Left ventricle myocardium inferior (tissue), 1 donor: ENCODE results near the gene NUDT19. TPM values are rescaled to one million over a fixed set of nuclear protein-coding genes. Genes with fewer than 3 reads are reported as not detected.
"Not testable (repeated sequence)": the region's sequence is repeated elsewhere in the genome, so short reads cannot be mapped to it uniquely, and the experiment has no call there.

Source experiments
- DNase-seq: peaks from one replicate; pipeline ENCODE4 v3.0.0-alpha.2; 2020
- H3K27ac ChIP-seq: fragments of 200-600 bp; replicated peaks from 2 replicates; pipeline ENCODE4 v1.8.0; 2021
- H3K27me3 ChIP-seq: fragments of 200-600 bp; 2 replicates; pipeline ENCODE4 v1.8.0; 2021; ENCODE audit warnings: low read depth
- H3K36me3 ChIP-seq: fragments of 200-600 bp; 2 replicates; pipeline ENCODE4 v1.8.0; 2021
- H3K4me1 ChIP-seq: fragments of 200-600 bp; 2 replicates; pipeline ENCODE4 v1.8.0; 2021
- H3K4me3 ChIP-seq: fragments of 200-600 bp; 2 replicates; pipeline ENCODE4 v1.8.0; 2021; ENCODE audit warnings: mild to moderate bottlenecking, moderate library complexity
- H3K9me3 ChIP-seq: fragments of 200-600 bp; replicated peaks from 2 replicates; pipeline ENCODE4 v1.8.0; 2021
- CTCF ChIP-seq: fragments of 200-600 bp; IDR thresholded peaks from 2 replicates; pipeline ENCODE4 v1.8.0; 2021; ENCODE audit warnings: antibody characterized with exemption, mild to moderate bottlenecking, borderline replicate concordance
- intact Hi-C: fragments of 100-400 bp; cut with micrococcal nuclease; formaldehyde crosslinking; loops from one replicate; pipeline ENCODE4 v1.11.0; 2022
- total RNA-seq: library from RNA; stranded (reverse); fragmentation: NEBNext Ultra II Directional; extraction: Animal tissue kit (Norgen Biotek cat#: 25700); gene quantifications from one replicate; pipeline ENCODE4 v1.2.1, GENCODE V29; 2021
- donor health status: DM: no; HTN: yes; CAD: no; lungs with severe emphysema.

Gene NUDT19
- total RNA-seq, 1 donor from 2014 or later: 22.7 TPM

- no peak for DNase-seq
Measured at GRCh38 chr19:32692727-32693061, 1.1 kb downstream of the NUDT19 start.

GRCh38 chr19:32693151-32694108 lies 1.8 kb downstream of the NUDT19 start:
- H3K9me3 ChIP-seq, intact Hi-C loops, DNase-seq, H3K36me3 ChIP-seq, H3K27me3 ChIP-seq, H3K27ac ChIP-seq: not testable (repeated sequence)
- peaks cover 75% of the 10 kb centered on the region for H3K4me1 ChIP-seq
- H3K4me3 ChIP-seq: peak overlapping the region; percentile 82

More at GRCh38 chr19:32692727-32693061, 1.1 kb downstream of the NUDT19 start:
- Histone ChIP-seq H3K4me3 (peak overlapping the region; percentile 82), H3K27ac (peak overlapping the region; percentile 95), H3K27me3 (no peaks in the 10 kb centered on the region), H3K9me3 (no peaks in the 10 kb centered on the region), H3K36me3 (no peaks in the 10 kb centered on the region), H3K4me1 (peaks cover 75% of the 10 kb centered on the region)
- no peak for TF ChIP-seq CTCF
- intact Hi-C loops: no loop called here

GRCh38 chr19:32694316-32694715 lies 2.7 kb downstream of the NUDT19 start:
- H3K27me3 ChIP-seq, intact Hi-C loops, DNase-seq, H3K27ac ChIP-seq, H3K9me3 ChIP-seq: not testable (repeated sequence)
- peaks cover 12% of the 10 kb centered on the region for H3K36me3 ChIP-seq
- peak overlapping the region; percentile 82 for H3K4me3 ChIP-seq
- H3K4me1 ChIP-seq: peaks cover 75% of the 10 kb centered on the region

GRCh38 chr19:32694851-32695250 lies 3.2 kb downstream of the NUDT19 start:
- DNase-seq, H3K27ac ChIP-seq, H3K27me3 ChIP-seq, intact Hi-C loops: not testable (repeated sequence)
- peak overlapping the region; percentile 82 for H3K4me3 ChIP-seq
- peaks cover 75% of the 10 kb centered on the region for H3K4me1 ChIP-seq
- H3K36me3 ChIP-seq: peaks cover 17% of the 10 kb centered on the region
- H3K9me3 ChIP-seq: peaks cover 14% of the 10 kb centered on the region

GRCh38 chr19:32695506-32695905 lies 3.9 kb downstream of the NUDT19 start:
- Histone ChIP-seq H3K9me3 (peaks cover 17% of the 10 kb centered on the region), H3K4me1 (peaks cover 68% of the 10 kb centered on the region), H3K36me3 (peaks cover 23% of the 10 kb centered on the region)
- DNase-seq, H3K4me3 ChIP-seq, H3K27me3 ChIP-seq, intact Hi-C loops, H3K27ac ChIP-seq: not testable (repeated sequence)

GRCh38 chr19:32696771-32697170 lies 5.2 kb downstream of the NUDT19 start:
- intact Hi-C loops, H3K27ac ChIP-seq, H3K27me3 ChIP-seq, DNase-seq, H3K4me3 ChIP-seq: not testable (repeated sequence)
- Histone ChIP-seq H3K36me3 (peaks cover 27% of the 10 kb centered on the region), H3K9me3 (peaks cover 17% of the 10 kb centered on the region), H3K4me1 (peaks cover 58% of the 10 kb centered on the region)

GRCh38 chr19:32700129-32700528 lies 8.5 kb downstream of the NUDT19 start:
- Histone ChIP-seq H3K9me3 (peaks cover 44% of the 10 kb centered on the region), H3K36me3 (peaks cover 53% of the 10 kb centered on the region), H3K4me1 (peaks cover 27% of the 10 kb centered on the region)
- H3K27ac ChIP-seq, DNase-seq, intact Hi-C loops, H3K27me3 ChIP-seq, H3K4me3 ChIP-seq: not testable (repeated sequence)

GRCh38 chr19:32702010-32702409 lies 10.4 kb downstream of the NUDT19 start:
- Histone ChIP-seq H3K9me3 (peaks cover 45% of the 10 kb centered on the region), H3K27me3 (no peaks in the 10 kb centered on the region), H3K4me1 (peaks cover 8% of the 10 kb centered on the region), H3K36me3 (peaks cover 54% of the 10 kb centered on the region), H3K27ac (no peak overlapping the region), H3K4me3 (no peak overlapping the region)
- intact Hi-C loops: no loop called here
- no peak for TF ChIP-seq CTCF
- DNase-seq: no peak

- peaks cover 44% of the 10 kb centered on the region for H3K36me3 ChIP-seq
- intact Hi-C loops: not testable (repeated sequence)
Measured at GRCh38 chr19:32704006-32704405, 12.4 kb downstream of the NUDT19 start.

More at GRCh38 chr19:32704006-32704405, 12.4 kb downstream of the NUDT19 start:
- H3K4me1 ChIP-seq, H3K27ac ChIP-seq, DNase-seq, H3K27me3 ChIP-seq, H3K4me3 ChIP-seq: not testable (repeated sequence)
- peaks cover 40% of the 10 kb centered on the region for H3K9me3 ChIP-seq
